ENCODE results near the gene RPRD1B.
"Not testable (repeated sequence)": the region's sequence is repeated elsewhere in the genome, so short reads cannot be mapped to it uniquely, and the experiment has no call there.

Gene RPRD1B

GRCh38 chr20:37994512-37994911 lies 39.0 kb upstream of the RPRD1B start:
- no peak overlapping the region for H3K27ac Mint-ChIP-seq
- no peaks in the 10 kb centered on the region for H3K9me3 Mint-ChIP-seq
- DNase-seq (no peak), ATAC-seq (no peak)
- H3K36me3 Mint-ChIP-seq (ENCODE audit: low read depth): peaks cover 48% of the 10 kb centered on the region
- H3K4me3 Mint-ChIP-seq: no peak overlapping the region
- peaks cover 23% of the 10 kb centered on the region for H3K4me1 Mint-ChIP-seq
- H3K27me3 Mint-ChIP-seq: no peaks in the 10 kb centered on the region

DNA sequence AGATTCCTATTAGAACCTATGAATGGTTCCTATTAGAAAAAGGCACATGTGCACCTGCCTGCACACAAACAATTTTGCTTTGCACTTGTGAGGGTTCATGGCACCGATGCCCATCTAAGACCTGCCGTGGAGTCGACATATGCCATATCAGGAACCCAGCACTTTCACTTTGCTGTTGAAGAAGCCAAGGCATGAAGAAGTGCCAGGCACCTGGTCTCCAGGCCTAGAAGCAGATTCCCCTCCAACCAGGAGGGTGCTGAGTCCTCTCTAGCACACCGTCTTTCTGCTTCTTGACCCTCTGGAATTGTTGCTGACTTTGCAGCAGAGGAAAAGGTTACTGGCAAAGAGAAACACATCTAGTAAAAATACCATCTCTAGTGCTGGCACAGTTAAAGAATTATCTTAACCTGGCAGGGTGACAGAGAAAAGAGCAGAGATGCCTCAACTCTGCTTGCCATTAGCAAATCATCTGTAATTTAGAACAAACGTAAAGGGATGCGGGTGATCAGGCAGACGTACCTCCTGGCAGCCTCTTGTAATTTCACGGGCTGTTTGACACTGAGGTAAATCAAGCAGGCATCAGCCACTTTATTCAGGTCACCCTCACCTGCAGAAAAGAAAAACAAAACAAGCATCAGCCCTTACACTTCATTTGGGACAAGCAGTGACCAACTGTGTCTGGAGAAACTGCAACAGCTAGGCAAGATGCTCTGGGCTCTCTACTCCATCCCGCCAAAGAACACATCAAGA lies 37.5 kb upstream of the RPRD1B start:
- Mint-ChIP-seq H3K36me3 (ENCODE audit: low read depth) (peaks cover 38% of the 10 kb centered on the region), H3K27me3 (no peaks in the 10 kb centered on the region), H3K9me3 (no peaks in the 10 kb centered on the region), H3K27ac (no peak overlapping the region), H3K4me3 (no peak overlapping the region), H3K4me1 (peaks cover 8% of the 10 kb centered on the region)
- DNase-seq: no peak
- no peak for ATAC-seq

GRCh38 chr20:37997516-37997915 lies 36.0 kb upstream of the RPRD1B start:
- no peak overlapping the region for H3K4me3 Mint-ChIP-seq

GRCh38 chr20:37999526-38000263 lies 33.9 kb upstream of the RPRD1B start:
- H3K36me3 Mint-ChIP-seq (ENCODE audit: low read depth): peaks cover 43% of the 10 kb centered on the region
- H3K27me3 Mint-ChIP-seq: no peaks in the 10 kb centered on the region
- H3K4me1 Mint-ChIP-seq: peaks cover 11% of the 10 kb centered on the region
- peak overlapping the region; percentile 8 for H3K27ac Mint-ChIP-seq
- DNase-seq (no peak), ATAC-seq (no peak)
- no peaks in the 10 kb centered on the region for H3K9me3 Mint-ChIP-seq
- no peak overlapping the region for H3K4me3 Mint-ChIP-seq

More at GRCh38 chr20:37997516-37997915, 36.0 kb upstream of the RPRD1B start:
- H3K9me3 Mint-ChIP-seq: no peaks in the 10 kb centered on the region
- H3K27ac Mint-ChIP-seq: no peak overlapping the region
- no peaks in the 10 kb centered on the region for H3K27me3 Mint-ChIP-seq
- H3K36me3 Mint-ChIP-seq (ENCODE audit: low read depth): peaks cover 42% of the 10 kb centered on the region
- ATAC-seq (no peak), DNase-seq (no peak)
- H3K4me1 Mint-ChIP-seq: peaks cover 10% of the 10 kb centered on the region

DNA sequence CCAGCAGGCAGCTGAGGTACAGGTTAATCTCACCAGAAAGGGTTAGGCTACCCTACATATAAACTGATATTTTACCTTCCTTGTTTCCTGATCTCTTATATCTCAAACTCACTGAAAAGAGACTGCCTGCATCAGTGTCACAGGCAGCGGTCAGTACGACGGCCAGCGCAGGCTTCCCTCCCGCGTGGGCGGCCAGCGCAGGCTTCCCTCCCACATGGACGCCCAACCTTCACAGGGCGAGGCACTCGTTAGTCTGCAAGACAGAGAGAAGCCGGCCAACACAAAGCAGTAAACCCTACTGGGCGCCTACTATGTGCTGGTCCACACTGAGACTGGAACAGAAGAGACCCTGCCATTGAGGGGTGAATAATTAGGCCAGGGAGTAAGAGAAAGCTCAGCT lies 33.3 kb upstream of the RPRD1B start:
- H3K36me3 Mint-ChIP-seq (ENCODE audit: low read depth): peaks cover 44% of the 10 kb centered on the region
- DNase-seq (no peak), ATAC-seq (no peak)
- no peaks in the 10 kb centered on the region for H3K9me3 Mint-ChIP-seq
- peaks cover 11% of the 10 kb centered on the region for H3K4me1 Mint-ChIP-seq
- H3K27ac Mint-ChIP-seq: no peak overlapping the region
- no peak overlapping the region for H3K4me3 Mint-ChIP-seq
- no peaks in the 10 kb centered on the region for H3K27me3 Mint-ChIP-seq

DNA sequence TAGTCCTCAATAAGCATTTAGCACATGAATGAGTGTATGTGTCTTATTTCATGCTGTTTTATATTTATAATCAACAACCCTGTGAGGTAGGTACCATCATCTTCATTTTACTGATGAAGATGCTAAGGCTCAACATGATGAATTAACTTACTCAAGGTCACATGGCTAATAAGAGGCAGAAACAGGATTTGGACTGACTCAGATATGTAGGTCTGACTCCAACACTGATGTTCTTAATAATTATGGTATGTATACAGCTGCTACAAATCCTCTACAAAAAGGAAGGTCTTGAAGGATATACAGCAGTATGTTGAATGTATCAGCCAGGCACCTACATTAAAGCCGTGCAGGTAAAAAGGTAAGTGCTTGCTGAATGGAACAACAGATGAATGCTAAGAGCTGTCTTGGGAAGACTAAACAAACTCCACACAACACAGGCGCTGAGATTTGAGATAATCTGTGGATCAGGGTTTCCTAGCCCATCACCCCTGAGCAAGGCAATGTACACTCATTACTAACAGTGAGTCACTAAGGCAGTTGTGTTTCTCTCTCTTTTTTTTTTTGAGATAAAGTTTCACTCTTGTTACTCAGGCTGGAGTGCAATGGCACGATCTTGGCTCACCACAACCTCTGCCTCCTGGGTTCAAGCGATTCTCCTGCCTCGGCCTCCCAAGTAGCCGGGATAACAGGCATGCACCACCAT lies 32.2 kb upstream of the RPRD1B start:
- peaks cover 15% of the 10 kb centered on the region for H3K4me1 Mint-ChIP-seq
- H3K27ac Mint-ChIP-seq: no peak overlapping the region
- peaks cover 40% of the 10 kb centered on the region for H3K36me3 Mint-ChIP-seq (ENCODE audit: low read depth)
- DNase-seq (no peak), ATAC-seq (peak; percentile 80)
- H3K4me3 Mint-ChIP-seq: no peak overlapping the region
- no peaks in the 10 kb centered on the region for H3K27me3 Mint-ChIP-seq
- H3K9me3 Mint-ChIP-seq: no peaks in the 10 kb centered on the region

- Mint-ChIP-seq H3K4me1 (peaks cover 18% of the 10 kb centered on the region), H3K36me3 (ENCODE audit: low read depth) (peaks cover 44% of the 10 kb centered on the region), H3K27me3 (no peaks in the 10 kb centered on the region), H3K4me3 (no peak overlapping the region), H3K9me3 (no peaks in the 10 kb centered on the region), H3K27ac (no peak overlapping the region)
- DNase-seq (no peak), ATAC-seq (no peak)
Measured at GRCh38 chr20:38001981-38002380, 31.6 kb upstream of the RPRD1B start.

- no peak overlapping the region for H3K27ac Mint-ChIP-seq
- DNase-seq (no peak), ATAC-seq (no peak)
- H3K27me3 Mint-ChIP-seq: no peaks in the 10 kb centered on the region
- peaks cover 41% of the 10 kb centered on the region for H3K36me3 Mint-ChIP-seq (ENCODE audit: low read depth)
- no peak overlapping the region for H3K4me3 Mint-ChIP-seq
- no peaks in the 10 kb centered on the region for H3K9me3 Mint-ChIP-seq
- H3K4me1 Mint-ChIP-seq: peaks cover 18% of the 10 kb centered on the region
Measured at GRCh38 chr20:38002422-38002821, 31.1 kb upstream of the RPRD1B start.

GRCh38 chr20:38004416-38004815 lies 29.1 kb upstream of the RPRD1B start:
- H3K4me3 Mint-ChIP-seq: no peak overlapping the region
- no peak for ATAC-seq
- peaks cover 18% of the 10 kb centered on the region for H3K4me1 Mint-ChIP-seq
- no peaks in the 10 kb centered on the region for H3K27me3 Mint-ChIP-seq
- peaks cover 37% of the 10 kb centered on the region for H3K36me3 Mint-ChIP-seq (ENCODE audit: low read depth)
- no peak for DNase-seq
- no peaks in the 10 kb centered on the region for H3K9me3 Mint-ChIP-seq
- no peak overlapping the region for H3K27ac Mint-ChIP-seq

DNA sequence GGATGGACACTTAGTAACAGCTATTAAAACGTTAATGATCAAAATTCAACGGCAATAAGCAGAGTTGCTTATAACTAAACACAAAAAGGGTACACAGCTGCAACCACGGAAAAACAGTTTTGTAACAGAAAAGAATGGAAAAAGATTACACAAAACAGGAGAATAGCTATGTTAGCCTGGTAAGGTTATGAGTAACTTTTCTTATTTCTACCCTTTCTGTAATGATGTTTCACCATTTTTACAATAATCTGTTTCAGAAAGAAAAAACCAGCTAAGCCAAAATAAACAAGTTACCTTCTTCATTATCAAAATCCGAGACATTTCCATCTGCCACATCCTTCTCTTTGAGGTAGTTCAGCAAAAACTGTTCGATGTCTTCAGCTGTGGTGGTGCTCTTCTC lies 27.6 kb upstream of the RPRD1B start:
- Mint-ChIP-seq H3K36me3 (ENCODE audit: low read depth) (peaks cover 32% of the 10 kb centered on the region), H3K27ac (no peak overlapping the region), H3K4me3 (no peak overlapping the region), H3K27me3 (no peaks in the 10 kb centered on the region), H3K9me3 (no peaks in the 10 kb centered on the region), H3K4me1 (peaks cover 18% of the 10 kb centered on the region)
- DNase-seq: no peak
- no peak for ATAC-seq

- Mint-ChIP-seq H3K9me3 (no peaks in the 10 kb centered on the region), H3K27ac (no peak overlapping the region), H3K36me3 (ENCODE audit: low read depth) (peaks cover 35% of the 10 kb centered on the region), H3K4me3 (no peak overlapping the region), H3K27me3 (no peaks in the 10 kb centered on the region), H3K4me1 (peaks cover 9% of the 10 kb centered on the region)
- no peak for DNase-seq
- no peak for ATAC-seq
Measured at GRCh38 chr20:38007526-38007925, 26.0 kb upstream of the RPRD1B start.

DNA sequence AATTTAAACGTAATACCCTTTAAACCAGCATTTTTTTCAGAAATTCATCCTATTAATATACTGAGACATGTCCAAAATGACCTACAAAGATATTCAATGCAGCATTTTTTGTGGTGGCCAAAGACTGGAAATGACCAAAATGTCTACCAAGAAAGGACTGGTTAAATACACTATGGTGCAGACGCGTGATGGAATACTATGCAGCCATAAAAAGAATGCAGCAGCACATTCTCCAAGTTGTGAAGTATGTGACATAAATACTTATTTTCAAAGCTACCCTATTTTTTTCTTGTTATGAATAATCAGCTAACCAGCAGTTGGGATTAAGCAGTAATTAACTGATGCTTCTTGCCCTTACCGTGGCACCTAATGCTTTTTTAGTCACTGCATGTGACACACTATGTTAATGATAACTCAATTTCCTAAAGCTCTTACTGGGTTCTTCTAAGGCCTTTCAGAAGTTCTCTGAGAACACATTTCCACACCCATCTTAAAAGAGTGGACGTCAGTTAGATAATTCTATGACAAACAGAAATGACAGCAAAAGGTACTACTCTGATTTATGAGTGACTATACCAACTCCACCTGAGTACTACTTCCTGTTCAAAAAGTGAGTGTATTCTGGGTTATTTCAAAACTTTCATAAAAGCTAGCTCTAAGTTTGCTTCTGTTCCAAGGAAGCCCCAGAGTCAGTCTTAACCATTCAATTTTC lies 25.2 kb upstream of the RPRD1B start:
- Mint-ChIP-seq H3K27me3 (no peaks in the 10 kb centered on the region), H3K27ac (no peak overlapping the region), H3K4me1 (peaks cover 8% of the 10 kb centered on the region), H3K4me3 (no peak overlapping the region), H3K9me3 (no peaks in the 10 kb centered on the region), H3K36me3 (ENCODE audit: low read depth) (peaks cover 42% of the 10 kb centered on the region)
- ATAC-seq (no peak), DNase-seq (no peak)

DNA sequence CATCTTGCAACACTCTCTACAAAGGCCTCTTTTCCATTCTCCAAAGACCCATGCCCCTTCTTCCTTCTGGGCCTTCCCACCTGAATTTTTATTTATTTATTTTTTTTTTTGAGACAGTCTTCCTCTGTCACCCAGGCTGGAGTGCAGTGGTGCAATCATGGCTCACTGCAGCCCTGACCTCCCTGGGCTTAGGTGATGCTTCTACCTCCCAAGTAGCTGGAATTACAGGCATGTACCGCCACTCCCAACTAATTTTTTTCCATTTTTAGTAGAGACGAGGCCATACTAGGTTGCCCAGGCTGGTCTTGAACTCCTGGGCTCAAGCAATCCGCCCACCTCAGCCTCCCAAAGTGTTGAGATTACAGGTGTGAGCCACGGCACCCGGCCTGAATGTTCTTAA lies 24.1 kb upstream of the RPRD1B start:
- H3K27me3 Mint-ChIP-seq, DNase-seq, ATAC-seq, H3K9me3 Mint-ChIP-seq, H3K27ac Mint-ChIP-seq, H3K4me3 Mint-ChIP-seq, H3K4me1 Mint-ChIP-seq: not testable (repeated sequence)
- H3K36me3 Mint-ChIP-seq (ENCODE audit: low read depth): peaks cover 42% of the 10 kb centered on the region

DNA sequence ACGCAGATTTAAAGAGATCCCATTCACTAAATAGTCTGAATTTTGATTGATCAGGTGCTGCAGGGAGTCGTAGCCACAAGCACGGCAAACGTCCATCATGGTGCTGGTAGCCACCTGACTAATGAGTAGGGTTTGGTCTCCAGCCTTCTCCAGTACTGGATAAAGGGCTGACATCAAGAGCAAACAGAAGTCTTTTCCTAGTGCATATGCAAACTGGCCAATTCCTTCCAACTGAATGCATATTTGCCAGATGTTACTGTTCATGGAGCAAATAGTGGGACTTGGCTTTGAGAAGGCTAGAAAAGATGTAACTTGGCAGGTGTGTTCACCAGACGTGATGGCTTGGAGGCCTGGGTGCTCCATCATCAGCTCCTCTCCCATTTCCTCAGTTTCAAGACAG lies 21.9 kb upstream of the RPRD1B start:
- Mint-ChIP-seq H3K27ac (no peak overlapping the region), H3K4me1 (peaks cover under 1% of the 10 kb centered on the region), H3K27me3 (no peaks in the 10 kb centered on the region), H3K4me3 (no peak overlapping the region), H3K9me3 (no peaks in the 10 kb centered on the region), H3K36me3 (ENCODE audit: low read depth) (peaks cover 54% of the 10 kb centered on the region)
- no peak for ATAC-seq
- no peak for DNase-seq

Data from activated naive CD8-positive, alpha-beta T cell treated with anti-CD3 and anti-CD28 coated beads, Interleukin-2, amount 50 U/mL, for 24 hours (primary cell).